Stimulated activated CD8-positive, alpha-beta memory T cell treated with anti-CD3 and anti-CD28 coated beads, Interleukin-7, amount 100 ng/mL, for 4 hours (primary cell): ENCODE results near the gene NFIA.

Experiments used
- DNase-seq, 2 donors: peaks; one replicate each; pipeline ENCODE4 v3.0.0-alpha.2; 2020; ENCODE audit warnings: low read depth in 2 of 2

NFIA gene

GRCh38 chr1:61247051-61247825 is 164.9 kb downstream of the NFIA start:
- no peak for DNase-seq

- DNase-seq, result no peak
Observed at GRCh38 chr1:61247881-61248752, 165.8 kb downstream of the NFIA start.

- no peak for DNase-seq
Observed at GRCh38 chr1:61250933-61251332, 168.6 kb downstream of the NFIA start.

GRCh38 chr1:61253059-61253735 is 170.8 kb downstream of the NFIA start:
- no peak for DNase-seq

- no peak for DNase-seq
Observed at GRCh38 chr1:61253912-61254633, 171.7 kb downstream of the NFIA start.

DNA sequence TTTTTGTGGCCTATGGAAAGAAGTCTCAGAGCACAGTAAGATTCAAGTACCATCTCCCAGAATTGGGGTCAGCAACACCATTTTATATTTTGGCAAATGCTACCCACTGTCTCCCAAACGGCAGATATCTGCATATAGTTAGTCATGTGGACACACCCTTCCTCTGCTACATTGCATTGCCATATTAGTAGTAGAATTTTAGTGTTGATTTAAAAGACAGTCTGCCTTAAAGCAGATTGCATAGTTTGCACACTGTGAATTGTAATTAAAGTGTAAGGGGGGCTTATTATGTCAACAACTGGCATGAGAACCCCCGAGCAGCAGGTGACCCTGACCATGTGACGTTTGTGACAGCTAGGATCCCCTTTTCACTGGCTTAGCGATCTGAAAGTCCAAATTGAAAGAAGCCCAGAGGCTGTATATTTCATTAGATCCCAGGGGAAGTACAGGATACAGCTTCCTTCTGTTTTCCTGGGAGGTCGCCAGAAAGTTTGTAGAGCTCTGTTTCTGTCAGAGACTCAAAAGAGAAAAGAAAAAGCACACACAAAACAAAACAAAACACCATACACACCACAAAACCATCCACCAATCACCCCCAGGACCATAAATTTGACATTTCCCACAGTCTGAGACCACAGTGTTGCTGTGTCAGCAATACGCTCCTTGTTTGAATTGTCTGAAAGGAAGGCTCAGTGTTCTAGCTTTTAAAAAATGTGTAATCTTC is 172.4 kb downstream of the NFIA start:
- DNase-seq, result no peak

DNA sequence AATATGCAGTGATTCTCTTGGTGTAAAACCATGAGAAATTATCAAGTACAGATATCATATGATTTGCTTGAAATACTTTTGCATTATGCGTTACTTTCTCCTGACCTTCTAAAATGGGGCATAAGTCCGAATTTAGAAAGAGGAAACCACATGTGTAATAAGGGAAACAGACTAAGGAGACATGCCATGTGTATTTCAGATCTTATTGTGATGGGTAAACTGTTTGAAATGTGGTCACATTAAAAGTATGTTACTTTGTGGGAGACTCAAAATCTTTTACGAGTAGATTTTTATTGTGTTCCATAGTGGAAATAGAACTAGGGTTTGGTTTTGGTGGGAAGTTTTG is 173.0 kb downstream of the NFIA start:
- no peak for DNase-seq

DNA sequence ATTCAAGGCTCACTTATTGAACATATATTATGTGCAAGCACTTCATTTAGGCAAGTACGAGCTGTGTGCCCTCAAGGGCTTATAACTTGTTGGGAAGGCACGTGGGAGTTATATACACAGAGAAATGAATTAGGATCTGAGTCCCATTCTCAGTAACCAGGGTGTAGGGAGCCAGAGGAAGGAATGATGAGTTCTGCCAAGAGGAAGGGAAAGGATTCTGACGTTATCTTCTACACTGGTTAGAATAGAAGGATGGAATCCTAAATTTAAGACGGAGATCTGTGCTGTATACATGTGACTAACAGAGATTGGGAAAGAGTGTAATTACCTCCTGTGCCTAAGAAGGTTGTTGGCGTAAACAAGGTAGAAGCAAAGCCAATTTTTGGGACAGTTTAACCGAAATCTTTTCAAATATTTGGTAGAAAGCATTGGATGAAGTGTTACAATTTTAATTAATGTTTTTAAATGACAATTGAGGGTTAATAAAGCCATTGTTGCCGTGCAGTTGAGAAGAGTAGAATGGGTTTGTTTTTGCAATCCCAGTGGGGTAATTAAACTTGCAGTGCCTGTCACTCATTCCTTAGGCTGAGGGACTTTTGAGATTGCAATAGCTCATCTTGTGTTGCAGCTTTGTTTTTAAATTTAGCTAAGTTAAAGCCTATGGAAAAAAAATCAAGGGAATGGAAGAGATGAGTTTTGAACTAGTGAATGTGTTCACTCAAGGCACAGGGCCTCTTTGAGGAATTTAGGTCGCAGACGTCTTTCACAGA is 177.2 kb downstream of the NFIA start:
- DNase-seq, result no peak

DNA sequence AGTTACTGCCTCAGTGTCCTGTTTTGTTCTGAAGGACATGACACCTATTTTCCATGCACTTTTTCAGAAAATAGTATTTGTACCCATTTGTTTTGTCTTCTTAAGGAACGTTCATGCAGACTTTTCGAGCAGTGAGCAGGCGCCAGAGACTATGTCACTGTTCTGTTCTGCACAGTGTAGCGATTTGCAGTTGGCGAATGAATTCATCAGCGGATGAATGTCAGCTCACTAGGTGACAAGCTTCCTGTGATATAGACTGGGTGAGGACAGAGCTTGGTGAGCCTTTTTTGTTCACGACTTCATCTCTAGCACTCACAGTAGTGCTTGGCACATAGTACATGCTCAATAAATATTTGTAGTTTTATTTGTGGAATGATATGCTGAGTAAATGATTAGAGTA is 177.8 kb downstream of the NFIA start:
- no peak for DNase-seq

DNA sequence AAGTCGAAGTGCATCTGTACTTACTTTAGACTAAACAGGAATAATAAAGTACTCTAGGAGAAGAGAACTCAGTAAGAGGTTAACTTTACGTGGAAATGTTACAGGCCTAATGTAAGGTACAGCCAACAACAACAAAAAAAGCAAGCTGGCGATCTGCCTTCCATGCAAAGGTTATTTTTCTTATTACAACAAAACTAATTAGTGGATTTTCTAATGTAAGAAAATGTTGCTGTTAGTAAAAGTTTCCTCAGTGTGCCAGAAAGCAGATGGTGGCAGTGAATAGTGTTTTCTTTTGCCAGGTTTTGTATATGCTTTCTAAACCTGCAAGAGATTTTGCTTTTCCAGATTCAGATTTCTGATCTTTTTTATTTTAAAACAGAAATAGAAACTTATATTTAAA is 179.2 kb downstream of the NFIA start:
- no peak for DNase-seq

- DNase-seq, result no peak
Observed at GRCh38 chr1:61263905-61264824, 181.8 kb downstream of the NFIA start.

- DNase-seq, result no peak
Observed at GRCh38 chr1:61264825-61265242, 182.5 kb downstream of the NFIA start.

- no peak for DNase-seq
Observed at GRCh38 chr1:61265665-61266064, 183.3 kb downstream of the NFIA start.

- no peak for DNase-seq
Observed at GRCh38 chr1:61266738-61267137, 184.4 kb downstream of the NFIA start.

GRCh38 chr1:61268546-61269240 is 186.3 kb downstream of the NFIA start:
- no peak for DNase-seq

DNA sequence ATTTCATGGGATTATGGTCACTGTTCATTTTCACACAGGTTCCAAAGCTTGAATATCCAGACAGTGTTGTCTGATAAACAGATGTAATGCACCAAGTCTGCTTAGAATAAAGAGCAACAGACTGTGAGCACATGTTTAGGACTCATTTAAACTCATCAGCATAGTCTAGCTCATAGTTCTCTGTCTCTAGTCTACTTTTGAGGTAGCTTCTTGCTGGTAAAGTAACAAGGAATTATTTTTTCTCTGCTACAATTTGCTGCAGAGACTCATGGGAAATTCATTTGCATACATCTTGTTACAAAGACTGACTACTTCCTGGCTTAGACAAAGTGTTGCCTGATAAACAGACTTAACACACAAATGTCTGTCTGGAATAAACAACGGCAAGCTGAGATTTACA is 187.2 kb downstream of the NFIA start:
- DNase-seq, result no peak

GRCh38 chr1:61270107-61270506 is 187.7 kb downstream of the NFIA start:
- DNase-seq, result no peak

GRCh38 chr1:61270761-61271411 is 188.5 kb downstream of the NFIA start:
- no peak for DNase-seq
